NCI-H128 (cell line): ENCODE measurements around the gene KASH5.

Experiments used
- DNase-seq: peaks from one replicate; lab custom pipeline; 2025; ENCODE audit not compliant: unreplicated experiment; lab: John Stamatoyannopoulos, UW

KASH5 gene

DNA sequence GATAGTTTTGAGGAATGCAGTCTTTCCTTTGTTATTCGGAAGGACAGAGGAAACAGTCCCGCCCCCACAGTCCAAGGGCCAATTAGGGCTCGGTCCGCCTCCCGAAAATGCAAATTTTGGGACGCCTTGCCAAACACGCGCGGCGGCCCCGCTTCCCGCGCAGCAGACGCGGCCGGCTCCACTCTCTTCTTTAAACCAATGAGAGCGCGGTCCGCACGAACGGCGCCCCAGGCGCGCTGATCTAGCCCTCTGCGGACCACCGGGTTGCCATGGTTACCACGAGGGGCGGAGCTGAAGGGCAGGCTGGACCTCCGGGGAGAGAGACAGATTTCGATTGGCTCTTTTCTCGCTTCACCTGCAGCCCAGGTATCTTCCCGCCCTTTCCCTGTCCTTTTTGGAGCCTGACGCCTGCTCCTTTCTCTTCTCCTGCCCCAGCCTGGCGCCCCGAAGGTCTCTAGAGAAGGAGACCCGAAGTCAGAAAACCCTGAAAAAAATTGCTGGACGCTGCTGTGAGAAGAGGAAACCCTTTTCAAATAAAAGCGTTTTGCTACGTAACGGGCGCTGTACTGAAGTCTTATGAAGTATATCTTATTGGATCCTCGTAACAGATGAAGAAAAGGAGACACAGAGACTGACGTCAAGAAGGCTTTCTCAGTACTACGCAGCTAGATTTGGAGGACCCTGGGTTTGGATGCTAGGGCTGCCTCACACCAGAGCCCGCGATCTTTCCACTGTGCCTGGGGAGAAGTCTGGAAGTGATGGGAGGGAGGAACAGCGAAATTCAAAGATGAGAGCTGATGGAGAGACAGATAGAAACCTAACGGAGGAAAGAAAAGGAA is 33.2 kb downstream of the KASH5 start:
- DNase-seq, result peak; percentile 99

DNA sequence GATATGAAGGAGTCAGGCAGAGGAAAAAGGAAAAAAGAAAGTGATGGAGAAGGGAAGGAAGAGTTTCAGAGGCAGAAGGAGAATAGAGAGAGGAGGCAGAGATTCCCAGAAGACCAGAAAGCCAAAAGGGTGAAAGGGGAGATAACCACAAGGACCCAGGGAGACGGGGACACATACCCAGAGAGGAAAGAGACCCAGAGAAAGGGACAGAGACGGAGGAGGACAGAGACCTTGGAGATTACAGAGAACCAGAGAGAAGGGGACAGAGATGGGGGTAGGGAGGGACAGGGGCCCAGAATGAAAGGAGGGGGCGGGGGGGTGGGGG is 33.8 kb downstream of the KASH5 start:
- no peak for DNase-seq

DNA sequence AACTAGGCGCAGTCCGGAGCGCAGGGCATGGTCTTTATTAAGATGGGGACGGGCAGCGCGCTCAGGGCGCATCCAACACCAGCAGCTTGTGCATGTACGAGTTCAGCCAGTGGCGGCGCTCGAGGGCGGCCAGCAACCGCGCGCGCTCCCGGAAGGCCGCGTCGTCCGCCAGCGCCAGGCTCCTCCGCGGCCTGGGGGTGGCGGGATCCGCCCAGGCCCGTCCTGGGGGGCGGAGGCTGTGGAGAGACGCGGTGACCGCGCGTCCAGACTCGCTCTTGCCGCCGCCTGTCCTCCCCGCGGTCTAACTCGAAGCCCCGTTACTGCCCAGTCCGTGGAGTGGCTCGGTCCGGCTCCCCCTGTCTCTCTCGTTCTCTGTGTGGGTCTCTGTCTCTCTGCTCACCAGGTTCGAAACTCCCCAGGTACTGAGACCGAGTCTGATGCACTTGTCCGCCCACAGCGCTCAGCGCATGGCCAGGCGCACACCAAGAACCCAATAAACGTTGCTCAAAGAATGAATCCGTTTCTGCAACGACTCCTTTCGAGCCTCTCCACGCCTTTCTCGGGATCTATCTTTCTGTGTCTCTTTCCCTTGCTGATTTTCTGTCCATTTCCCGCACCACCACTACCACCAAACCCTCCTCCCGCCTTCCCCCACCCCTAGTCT is 34.5 kb downstream of the KASH5 start:
- peak; percentile 65 for DNase-seq

DNA sequence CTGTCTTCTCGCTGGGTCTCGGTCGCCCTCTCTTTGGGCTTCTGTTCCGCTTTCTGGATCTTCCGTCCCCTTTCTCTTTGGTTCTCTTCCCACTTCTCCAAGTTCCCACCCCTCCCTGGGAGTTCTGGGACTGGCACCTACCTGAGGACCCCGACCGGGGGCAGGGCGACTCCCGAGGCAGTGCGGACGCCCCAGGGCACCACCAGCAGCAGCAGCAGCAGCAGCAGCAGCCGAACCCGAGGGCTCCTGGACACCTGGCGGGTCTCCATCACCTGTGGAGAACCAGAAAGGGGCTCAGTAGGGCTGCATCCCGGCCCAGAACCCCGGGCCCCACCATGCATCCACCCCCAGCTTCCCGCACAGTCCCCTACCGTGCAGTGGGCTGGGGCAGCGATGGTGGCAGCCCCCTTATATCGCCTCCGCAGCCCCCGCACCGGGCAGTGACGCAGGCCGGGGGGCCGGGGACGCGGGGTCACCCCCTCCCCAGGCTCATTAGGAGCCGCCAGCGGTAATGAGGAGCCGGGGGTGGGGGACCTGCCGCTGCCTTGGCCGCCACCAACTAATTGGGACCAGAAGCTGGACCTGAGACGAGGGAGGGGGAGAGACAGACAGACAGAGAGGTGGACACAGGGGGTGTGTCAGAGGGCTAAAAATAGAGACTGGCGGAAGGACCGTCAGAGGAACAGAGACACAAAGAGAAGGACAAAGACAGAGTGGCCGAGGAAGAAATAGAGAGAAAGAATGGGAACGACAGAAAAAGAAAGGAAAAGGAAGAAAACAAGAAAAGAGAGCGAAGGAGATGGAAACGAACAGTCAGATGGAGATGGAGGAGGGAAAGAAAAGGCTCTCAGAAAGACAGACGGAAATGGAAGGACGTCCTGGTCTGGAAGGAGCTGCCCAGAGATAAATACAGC is 35.3 kb downstream of the KASH5 start, which contains the start of gene PTH2:
TSS of gene PTH2 (minus strand) at position 371 of the 914 bp plus-strand sequence. CDS start at position 269, 102 bp downstream.
- no peak for DNase-seq

DNA sequence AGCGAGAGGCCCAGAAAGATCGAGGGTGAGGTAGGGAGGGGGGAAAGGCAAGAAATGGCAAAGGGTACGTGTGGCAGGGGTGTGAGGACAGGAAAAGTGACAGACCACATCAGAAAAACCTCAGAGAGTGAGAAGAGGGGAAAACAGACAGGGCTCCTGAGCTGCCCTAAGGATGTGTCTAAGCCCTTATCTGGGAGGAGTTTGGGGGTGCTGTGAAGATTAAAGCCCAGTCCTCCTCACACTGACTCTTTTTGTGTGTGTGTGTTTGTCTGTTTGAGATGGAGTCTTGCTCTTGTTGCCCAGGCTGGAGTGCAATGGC is 35.9 kb downstream of the KASH5 start:
- DNase-seq, result no peak

DNA sequence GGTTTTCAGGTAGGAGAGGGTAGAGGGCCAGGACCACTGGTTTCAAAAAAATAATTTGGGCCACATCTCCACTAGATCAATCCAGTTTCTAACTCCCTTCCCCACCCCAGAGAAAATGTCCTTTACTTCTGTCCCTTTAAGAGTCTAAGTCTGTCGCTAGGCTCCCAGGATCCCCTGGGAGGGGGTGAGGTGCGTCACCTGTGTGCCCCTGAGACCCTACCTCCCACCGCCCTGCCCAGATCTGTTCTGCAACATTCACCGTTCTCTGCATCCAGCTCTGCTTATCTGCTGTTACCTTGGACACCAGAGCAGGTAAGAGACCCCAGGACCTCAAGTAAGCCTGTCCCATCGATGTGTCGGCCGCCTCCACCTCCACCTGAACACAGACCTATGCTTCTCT is 37.1 kb downstream of the KASH5 start, which contains the start of gene GFY:
TSS of gene GFY (plus strand) at position 211 of the 400 bp plus-strand sequence. CDS start 1,043 bp downstream, outside the sequence.
- no peak for DNase-seq

DNA sequence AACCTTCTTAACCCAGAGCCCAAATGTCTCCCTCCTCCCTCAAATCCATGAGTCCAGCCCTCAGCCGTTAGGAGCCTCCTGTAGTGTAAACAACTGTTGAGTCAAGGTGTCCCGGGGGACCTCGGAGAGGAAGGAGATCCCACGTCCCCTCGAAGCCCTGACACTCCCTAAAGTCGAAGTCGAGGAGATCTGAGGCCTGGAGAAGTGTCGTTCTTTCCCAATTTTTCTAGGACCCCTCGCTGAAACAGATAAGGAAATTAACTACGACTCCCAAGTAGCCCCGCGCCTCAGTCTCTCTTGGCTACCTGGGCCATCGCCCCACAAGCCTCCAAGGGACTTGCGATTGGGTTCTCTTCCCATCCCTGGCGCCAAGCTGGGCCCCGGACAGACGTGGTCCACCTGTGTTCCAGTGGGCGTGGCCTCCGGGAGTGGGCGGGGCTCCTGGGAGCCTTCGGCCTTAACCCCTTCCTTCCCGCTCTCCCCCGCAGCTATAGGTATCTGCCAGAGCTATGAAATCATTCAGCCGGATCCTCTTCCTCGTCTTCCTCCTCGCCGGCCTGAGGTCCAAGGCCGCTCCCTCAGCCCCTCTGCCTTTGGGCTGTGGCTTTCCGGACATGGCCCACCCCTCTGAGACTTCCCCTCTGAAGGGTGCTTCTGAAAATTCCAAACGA is 38.0 kb downstream of the KASH5 start:
- DNase-seq, result peak; percentile 8

DNA sequence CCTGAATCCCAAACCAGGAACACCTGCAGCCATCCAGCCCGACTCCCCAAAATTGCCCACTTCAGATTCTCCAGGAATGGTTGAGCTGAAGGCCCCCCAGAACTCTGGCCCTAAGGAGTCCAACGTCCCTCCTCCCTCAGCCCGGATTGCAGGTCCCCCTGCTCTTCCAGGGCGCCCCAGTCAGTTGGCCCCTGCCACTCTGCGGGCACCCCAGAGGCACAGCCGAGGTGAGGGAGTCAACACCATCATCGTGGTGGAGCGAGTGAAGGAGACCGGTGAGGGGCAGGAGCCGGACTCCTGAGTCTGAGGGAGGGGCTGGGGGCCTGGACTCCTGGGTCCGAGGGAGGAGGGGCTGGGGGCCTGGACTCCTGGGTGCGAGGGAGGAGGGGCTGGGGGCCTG is 39.3 kb downstream of the KASH5 start:
- DNase-seq, result no peak

DNA sequence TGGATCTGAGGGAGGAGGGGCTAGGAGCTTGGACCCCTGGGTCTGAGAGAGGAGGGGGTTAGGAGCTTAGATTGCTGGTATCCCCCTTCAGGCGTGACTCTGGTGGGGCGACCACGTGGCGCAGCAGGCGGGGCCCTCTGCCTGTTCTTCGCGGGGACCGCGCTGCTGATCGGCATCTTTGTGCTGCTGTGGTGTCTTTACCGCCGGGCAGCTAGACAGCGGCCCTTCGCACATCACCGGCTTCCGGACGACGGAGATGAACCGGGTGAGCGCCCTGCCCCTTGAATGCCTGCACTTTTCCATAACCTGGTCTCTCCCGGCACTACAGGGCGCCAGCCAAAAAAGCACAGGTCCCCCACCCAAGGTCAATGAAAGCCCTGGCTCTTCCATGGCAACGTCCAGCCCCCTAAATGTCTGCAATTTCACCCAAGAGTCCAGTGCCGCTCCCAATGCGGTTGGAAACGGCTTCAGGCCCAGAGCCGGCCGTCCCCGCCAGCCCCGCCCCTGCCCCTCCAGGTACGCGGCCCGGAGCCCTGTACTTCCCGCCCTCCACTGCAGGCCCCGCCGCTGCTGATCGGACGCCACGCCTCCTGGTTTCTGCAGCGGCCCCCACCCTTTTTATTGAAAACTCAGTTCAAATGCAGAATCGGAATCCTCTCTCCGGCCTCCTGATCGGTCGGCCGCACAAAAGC is 40.0 kb downstream of the KASH5 start:
- DNase-seq, result peak; percentile 6

DNA sequence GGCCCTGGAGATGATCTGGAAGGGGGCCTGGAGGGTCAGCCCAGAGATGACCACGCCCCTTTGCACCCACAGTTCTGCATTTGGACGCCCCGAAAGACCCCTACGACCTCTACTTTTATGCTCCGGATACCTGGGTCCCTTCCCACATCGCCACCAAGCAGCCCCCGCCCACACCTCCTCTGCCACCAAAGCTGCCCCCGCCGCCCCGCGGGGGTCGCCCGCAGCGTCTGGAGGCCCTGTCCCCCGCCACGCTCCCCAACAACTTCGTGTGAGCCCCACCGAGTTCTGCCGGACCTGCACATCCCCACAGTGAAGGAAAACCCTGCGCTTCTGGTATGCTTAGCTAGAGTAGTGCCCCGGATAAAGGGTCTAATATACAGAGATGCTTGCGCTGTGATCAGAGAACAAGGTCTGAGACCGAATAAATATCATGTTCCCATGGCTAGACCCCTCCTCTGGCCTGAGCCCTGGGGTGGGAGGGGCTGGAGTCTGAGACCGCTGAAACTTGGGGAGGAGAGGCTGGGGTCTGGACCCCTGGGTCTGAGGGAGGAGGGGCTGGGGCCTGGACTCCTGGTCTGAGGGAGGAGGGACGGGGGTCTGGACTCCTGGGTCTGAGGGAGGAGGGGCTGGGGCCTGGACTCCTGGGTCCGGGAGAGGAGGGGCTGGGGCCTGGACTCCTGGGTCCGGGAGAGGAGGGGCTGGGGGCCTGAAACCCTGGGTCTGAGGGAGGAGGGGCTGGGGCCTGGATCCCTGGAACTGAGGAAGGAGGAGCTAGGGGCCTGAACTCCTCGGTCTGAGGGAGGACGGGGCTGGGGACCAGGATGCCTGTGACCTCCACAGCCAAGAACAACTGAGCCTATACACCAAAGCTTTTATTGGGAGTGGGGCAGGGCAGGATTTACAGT is 40.8 kb downstream of the KASH5 start:
- DNase-seq, result no peak

DNA sequence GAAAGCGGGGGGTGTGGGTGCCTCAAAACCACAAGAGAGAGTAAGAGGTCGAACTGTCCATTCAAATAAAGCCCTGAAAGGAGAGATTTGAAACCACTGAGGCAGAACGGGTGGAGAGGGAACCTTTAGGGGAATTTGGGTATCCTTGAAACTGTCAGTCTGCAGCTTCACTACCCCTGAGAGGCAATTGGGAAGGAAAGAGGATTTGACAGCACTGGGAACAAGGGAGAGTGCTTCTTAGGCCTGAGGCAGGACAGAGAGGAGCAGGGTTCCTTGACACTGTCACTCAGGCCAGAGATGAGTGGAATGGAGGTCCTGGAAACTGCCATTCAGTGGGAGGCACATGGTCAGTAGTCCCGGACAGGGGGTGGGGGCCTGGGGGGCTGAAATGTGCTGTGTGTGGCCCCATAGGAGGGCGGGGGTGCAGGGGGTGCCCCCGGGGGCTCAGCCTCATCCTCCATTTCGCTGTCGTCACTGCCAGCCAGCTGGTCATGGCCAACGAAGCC is 42.2 kb downstream of the KASH5 start:
- DNase-seq, result no peak

DNA sequence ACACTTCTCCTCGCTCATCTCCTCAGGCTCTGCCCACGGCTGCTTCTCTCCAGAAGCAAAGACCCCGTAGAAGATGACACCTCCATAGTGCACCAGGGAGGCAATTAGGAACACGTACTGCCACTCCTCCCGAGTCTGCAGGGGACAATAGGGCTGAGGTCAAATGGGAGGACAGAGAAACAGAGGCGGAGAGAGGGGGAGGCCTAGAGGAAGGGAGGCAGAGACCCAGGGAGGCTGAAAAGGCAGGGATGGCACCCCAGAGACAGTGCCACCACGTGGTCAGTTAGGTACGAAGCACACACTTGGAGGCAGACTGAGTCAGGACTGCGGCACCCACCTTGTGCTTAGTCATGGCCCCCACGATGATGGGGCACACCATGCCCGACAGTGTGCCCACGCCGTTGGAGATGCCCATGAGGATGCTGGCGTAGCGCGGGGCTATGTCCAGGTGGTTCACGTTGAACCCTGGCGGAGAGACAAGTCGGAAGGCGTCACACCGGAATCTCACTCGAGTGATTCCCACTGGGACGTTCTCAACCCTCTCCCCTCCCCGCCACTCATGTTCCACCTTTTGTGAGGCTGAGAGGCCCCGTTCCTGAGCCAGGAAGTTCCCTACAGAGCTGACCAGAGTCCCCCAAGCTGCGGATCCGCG is 42.8 kb downstream of the KASH5 start:
- DNase-seq, result no peak

DNA sequence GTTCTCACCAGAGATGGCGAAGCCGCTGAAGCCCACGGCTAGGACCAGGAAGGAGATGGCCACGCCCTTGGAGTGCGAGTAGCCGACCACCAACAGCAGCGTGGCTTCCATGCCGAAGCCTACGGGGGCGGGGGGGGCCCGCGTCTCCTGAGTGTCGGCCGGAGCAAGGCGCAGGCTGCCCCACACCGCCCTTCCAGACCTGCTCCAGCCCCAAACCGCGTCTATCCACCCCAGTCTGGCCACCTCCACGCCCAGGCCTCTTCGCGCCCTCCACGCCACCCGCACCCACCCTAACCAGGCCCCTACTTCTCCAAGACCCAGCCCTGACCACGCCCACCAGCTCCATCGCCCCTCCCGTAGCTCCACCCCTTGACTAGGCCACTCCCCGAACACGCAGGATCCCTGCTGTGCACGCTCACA is 43.3 kb downstream of the KASH5 start:
- DNase-seq, result no peak

DNA sequence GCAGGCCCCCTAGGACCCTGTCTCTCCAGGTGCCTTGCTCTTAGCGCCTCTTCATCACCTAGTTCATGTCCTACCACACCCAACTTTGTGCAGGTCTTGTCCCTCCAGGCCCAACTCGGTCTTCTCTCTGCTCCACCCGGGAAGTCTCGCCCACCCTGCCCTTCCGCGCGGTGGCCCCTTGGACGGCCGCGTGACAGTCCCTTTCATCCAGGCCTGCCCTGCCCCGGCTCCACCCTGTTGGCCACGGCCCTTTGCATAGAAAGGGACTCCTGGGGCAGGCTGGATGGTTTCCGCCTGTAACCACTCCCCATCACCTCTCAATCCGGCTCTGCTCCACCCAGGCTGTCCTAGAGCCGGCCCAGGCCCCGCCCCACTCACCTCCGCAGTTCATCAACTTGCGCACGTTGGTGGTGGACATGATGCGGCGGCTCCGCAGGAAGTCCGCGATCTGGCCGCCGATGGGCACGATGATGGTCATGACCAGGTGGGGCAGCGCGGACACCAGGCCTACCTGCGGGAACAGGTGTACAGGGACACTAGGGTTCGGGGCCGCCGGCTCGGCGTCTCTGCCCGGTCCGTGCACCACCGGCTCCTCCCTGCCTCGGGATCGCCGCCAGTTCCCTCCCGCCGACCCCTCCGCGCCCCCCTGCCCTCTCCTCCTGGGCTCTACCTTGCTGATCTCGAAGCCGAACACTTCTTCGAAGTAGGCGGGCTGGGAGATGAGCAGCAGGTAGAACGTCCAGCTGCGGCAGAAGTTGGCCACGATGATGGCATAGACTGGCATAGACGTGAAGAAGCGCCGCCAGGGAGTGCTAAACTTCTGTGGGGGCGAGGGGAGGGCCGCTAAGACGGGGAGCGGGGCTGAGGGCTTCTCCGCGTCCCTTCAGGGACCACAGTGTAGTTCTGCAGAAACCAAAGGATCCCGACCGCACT is 44.4 kb downstream of the KASH5 start:
- DNase-seq, result no peak

DNA sequence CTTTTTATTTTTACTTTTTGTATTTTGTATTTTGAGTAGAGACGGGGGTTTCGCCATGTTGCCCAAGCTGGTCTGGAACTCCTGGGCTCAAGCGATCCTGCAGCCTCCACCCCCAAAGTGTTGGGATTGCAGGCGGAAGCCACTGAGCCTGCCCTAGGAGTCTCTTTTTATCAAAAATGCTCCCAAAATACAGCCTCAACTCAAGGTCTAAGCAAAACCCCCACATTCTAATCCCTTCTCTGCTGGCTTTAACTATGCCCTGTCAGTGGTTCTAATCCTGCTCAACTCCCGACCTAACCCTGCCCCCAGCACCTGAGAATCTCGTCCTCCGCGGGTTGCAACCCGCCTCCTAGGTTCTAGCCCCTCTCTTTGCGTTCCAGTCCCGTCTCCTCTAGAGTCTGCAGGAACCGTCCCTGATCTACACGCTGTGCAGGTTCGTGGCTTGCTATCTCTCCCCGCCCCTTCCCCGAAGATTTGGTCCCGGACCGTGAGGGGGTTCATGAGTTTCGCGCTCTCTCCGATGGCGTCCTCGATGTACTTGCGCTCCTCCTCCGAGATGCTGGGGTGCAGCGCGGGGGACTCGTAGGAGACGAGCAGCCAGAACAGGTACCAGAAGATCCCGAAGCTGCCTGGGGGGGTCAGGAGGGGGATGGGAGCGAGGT is 45.3 kb downstream of the KASH5 start:
- DNase-seq, result no peak

DNA sequence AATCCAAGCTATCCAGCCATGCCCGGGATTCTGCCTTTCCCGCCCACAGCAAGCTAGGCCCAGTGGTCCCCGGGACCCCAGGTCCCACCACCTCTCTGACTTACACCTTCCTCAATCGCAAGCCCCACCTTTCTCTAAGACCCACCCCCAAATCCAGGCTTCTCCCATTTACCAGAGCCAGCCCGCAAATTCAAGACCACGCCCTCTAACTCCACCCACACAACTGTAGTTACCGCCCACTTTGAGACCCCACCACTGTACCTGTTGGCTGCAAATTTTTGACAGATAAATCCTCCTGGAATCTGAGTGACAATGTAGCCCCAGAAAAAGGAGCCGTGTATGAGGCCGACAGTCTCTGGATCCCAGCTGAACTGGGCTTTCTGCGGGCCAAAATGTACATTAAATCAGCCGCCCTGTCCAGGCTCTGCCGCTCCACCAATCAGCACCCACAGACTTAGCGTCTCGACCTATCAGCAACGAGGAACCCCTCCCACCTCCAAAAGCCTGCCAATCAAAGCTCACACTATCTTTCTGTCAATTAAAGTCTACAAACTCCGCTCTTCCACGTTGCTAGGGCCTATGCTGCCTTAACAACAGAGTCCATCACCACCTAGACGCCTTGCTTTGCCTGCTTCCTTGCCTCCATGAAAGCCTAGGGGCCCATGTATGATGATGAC is 47.0 kb downstream of the KASH5 start:
- no peak for DNase-seq
